Sigmoid colon (tissue), 7 donors: ENCODE results near the gene HEXD. TPM values are rescaled to one million over a fixed set of nuclear protein-coding genes. Genes with fewer than 3 reads are reported as not detected.
"Not testable (repeated sequence)": the region's sequence is repeated elsewhere in the genome, so short reads cannot be mapped to it uniquely, and the experiment has no call there.

Experiments used
- DNase-seq: peaks from one replicate; pipeline ENCODE4 v3.0.0-alpha.2; 2019
- H3K27ac ChIP-seq, 4 donors: fragments of 200-600 bp; sonication (generic); one replicate each; pipeline ENCODE4 v1.5.1; 2016 to 2019; ENCODE audit warnings: mild to moderate bottlenecking in 1 of 4
- H3K27me3 ChIP-seq, 3 donors: fragments of 200-600 bp; sonication (generic); one replicate each; pipeline ENCODE4 v1.5.1; 2019; ENCODE audit warnings: mild to moderate bottlenecking in 1 of 3
- H3K36me3 ChIP-seq, 4 donors: fragments of 200-600 bp; sonication (generic); one replicate each; pipeline ENCODE4 v1.5.1; 2016 to 2019
- H3K4me1 ChIP-seq, 4 donors: fragments of 200-600 bp; sonication (generic); one replicate each; pipeline ENCODE4 v1.5.1; 2017 to 2019
- H3K4me3 ChIP-seq, 4 donors: fragments of 200-600 bp; sonication (generic); one replicate each; pipeline ENCODE4 v1.5.1; 2017 to 2019; ENCODE audit warnings: mild to moderate bottlenecking in 2 of 4, moderate library complexity in 1 of 4
- H3K9me3 ChIP-seq, 4 donors: fragments of 200-600 bp in 3 of 4; sonication (generic) in 3 of 4; one replicate each; pipeline versions ENCODE4 v1.5.1 to v1.6.1; 2013 to 2019
- EP300 ChIP-seq, 4 donors: sonication (generic); formaldehyde crosslinking; IDR thresholded peaks; one replicate each; pipeline ENCODE4 v1.6.1; 2017; ENCODE audit warnings: antibody characterized with exemption in 4 of 4
- POLR2A ChIP-seq, 2 donors: fragments of 450-650 bp; IDR thresholded peaks; one replicate each; pipeline ENCODE4 v1.6.1; 2016; ENCODE audit warnings: antibody characterized with exemption in 2 of 2, mild to moderate bottlenecking in 2 of 2, moderate library complexity in 2 of 2
- POLR2AphosphoS5 ChIP-seq, 4 donors: sonication (generic); formaldehyde crosslinking; IDR thresholded peaks; one replicate each; pipeline ENCODE4 v1.6.1; 2017; ENCODE audit warnings: antibody characterized with exemption in 4 of 4
- WGBS, 2 donors: extraction: QIAGEN DNeasy Blood & Tissue Kit; methylation state at CpG; one replicate each; pipeline ENCODE4 v1.1.7; 2013; 5-methylcytosine and 5-hydroxymethylcytosine counted together
- intact Hi-C: fragments of 100-400 bp; cut with DNase I; formaldehyde crosslinking; loops from one replicate; pipeline ENCODE4 v1.15.1; 2023
- polyA plus RNA-seq, 3 donors: library from polyadenylated mRNA; stranded (reverse); fragments of 200-250 nt; gene quantifications; one replicate each; pipeline ENCODE4 v1.2.3, GENCODE V29; 2013
- total RNA-seq, 4 donors: library from RNA; depleted of rRNA; stranded (reverse); fragments of >200 nt; gene quantifications; one replicate each; pipeline ENCODE4 v1.1.0, GENCODE V29; 2016
- TF ChIP-seq, protein P1 (sequence below), 4 experiments: fragments of 450-650 bp in 3 of 4; fragments of 200-600 bp in 1 of 4; IDR thresholded peaks; one replicate each; pipeline ENCODE4 v1.5.1; 2016 to 2019; ENCODE audit warnings: antibody characterized with exemption in 4 of 4, mild to moderate bottlenecking in 3 of 4, moderate library complexity in 2 of 4
- donor health status: healthy with polysubstance abuse.
- donor health status: Bipolar disorder and iron deficiency.
- donor health status: healthy.

HEXD gene
- total and polyA plus RNA-seq, 7 donors = 9.5 to 46.2 (median 23.9) TPM

- no peaks in the 10 kb centered on the region for H3K9me3 ChIP-seq
- H3K4me3 ChIP-seq = peak overlapping the region in 1 of 4 donors; percentile 5
- no peak for TF ChIP-seq POLR2A (IDR thresholded peaks at IDR 0.05)
- no peak for TF ChIP-seq POLR2AphosphoS5 (IDR thresholded peaks at IDR 0.05)
- TF ChIP-seq, protein P1, sequence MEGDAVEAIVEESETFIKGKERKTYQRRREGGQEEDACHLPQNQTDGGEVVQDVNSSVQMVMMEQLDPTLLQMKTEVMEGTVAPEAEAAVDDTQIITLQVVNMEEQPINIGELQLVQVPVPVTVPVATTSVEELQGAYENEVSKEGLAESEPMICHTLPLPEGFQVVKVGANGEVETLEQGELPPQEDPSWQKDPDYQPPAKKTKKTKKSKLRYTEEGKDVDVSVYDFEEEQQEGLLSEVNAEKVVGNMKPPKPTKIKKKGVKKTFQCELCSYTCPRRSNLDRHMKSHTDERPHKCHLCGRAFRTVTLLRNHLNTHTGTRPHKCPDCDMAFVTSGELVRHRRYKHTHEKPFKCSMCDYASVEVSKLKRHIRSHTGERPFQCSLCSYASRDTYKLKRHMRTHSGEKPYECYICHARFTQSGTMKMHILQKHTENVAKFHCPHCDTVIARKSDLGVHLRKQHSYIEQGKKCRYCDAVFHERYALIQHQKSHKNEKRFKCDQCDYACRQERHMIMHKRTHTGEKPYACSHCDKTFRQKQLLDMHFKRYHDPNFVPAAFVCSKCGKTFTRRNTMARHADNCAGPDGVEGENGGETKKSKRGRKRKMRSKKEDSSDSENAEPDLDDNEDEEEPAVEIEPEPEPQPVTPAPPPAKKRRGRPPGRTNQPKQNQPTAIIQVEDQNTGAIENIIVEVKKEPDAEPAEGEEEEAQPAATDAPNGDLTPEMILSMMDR (IDR thresholded peaks at IDR 0.05) = no peak
- no peak for TF ChIP-seq EP300 (IDR thresholded peaks at IDR 0.05)
- intact Hi-C loops = no loop called here
- 41 to 64% methylated on average over 23 of the region's 23 CpGs for WGBS, 2 donors
- H3K36me3 ChIP-seq = no peaks in the 10 kb centered on the region
- DNase-seq = no peak
- H3K27me3 ChIP-seq = peaks cover 18 to 81% (median 59%) of the 10 kb centered on the region in 3 donors
- no peak overlapping the region for H3K27ac ChIP-seq
- peaks cover 0 to 12% (median 10%) of the 10 kb centered on the region in 4 donors for H3K4me1 ChIP-seq
These were observed 37.1 kb upstream of the HEXD start for GRCh38 chr17:82380860-82381702.

GRCh38 chr17:82381703-82382009 lies 36.5 kb upstream of the HEXD start:
- H3K36me3 ChIP-seq, intact Hi-C loops, DNase-seq, H3K9me3 ChIP-seq, H3K4me3 ChIP-seq, H3K27ac ChIP-seq: not testable (repeated sequence)
- WGBS, 2 donors = 79 to 84% methylated on average over 10 of the region's 10 CpGs
- peaks cover 0 to 15% (median 12%) of the 10 kb centered on the region in 4 donors for H3K4me1 ChIP-seq
- peaks cover 23 to 81% (median 59%) of the 10 kb centered on the region in 3 donors for H3K27me3 ChIP-seq

DNA sequence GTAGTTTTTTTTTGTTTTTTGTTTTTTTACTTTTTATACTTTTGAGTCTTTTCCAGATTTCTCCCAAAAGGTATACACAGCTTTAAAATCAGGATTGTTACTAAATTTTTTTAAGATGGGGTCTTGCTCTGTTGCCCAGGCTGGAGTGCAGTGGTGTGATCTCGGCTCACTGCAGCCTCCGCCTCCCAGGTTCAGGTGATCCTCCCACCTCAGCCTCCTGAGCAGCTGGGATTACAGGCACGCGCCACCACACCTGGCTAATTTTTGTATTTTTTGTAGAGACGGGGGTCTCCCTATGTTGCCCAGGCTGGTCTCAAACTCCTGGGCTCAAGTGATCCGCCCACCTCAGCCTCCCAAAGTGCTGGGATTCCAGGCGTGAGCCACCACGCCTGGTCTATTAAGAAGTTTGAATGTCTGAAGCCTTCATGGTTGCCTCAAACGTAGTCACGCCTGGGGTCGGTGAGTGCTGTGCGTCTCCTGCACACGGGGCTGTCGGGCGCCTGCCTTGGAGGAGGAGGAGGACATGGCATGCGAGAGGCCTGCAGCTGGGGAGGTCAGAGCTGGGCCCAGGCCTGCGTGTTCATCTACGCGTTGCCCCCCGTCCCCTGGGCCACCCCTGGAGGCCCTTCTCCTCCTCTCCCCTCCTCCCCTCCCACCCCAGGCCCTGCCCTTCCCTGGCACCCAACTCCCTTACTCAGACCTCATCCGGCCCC lies 35.8 kb upstream of the HEXD start:
- DNase-seq, intact Hi-C loops, H3K9me3 ChIP-seq, H3K36me3 ChIP-seq, H3K27ac ChIP-seq, H3K4me3 ChIP-seq: not testable (repeated sequence)
- Histone ChIP-seq H3K27me3 (peaks cover 26 to 87% (median 62%) of the 10 kb centered on the region in 3 donors), H3K4me1 (peaks cover 0 to 21% (median 17%) of the 10 kb centered on the region in 4 donors)
- WGBS, 2 donors = 83 to 89% methylated on average over 21 of the region's 21 CpGs

DNA sequence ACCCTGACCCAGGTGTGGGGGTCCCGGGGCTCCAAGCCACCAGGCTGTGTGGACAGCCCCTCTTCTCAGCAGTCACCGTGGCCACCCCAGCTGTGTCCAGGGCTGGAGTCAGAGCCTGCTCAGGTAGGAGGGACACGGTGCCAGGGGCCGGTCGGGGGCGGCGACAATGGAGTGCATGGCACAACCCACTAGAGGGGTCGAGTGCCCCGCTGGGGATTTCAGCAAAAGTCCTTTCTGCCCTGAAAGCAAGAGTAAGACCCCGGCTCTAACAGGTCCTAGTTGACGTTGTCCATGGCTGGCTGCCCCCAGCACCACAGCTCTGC lies 35.3 kb upstream of the HEXD start:
- no peak overlapping the region for H3K27ac ChIP-seq
- H3K27me3 ChIP-seq = peaks cover 26 to 88% (median 61%) of the 10 kb centered on the region in 3 donors
- H3K4me3 ChIP-seq = no peak overlapping the region
- DNase-seq = no peak
- intact Hi-C loops = no loop called here
- no peaks in the 10 kb centered on the region for H3K36me3 ChIP-seq
- TF ChIP-seq, protein P1 (IDR thresholded peaks at IDR 0.05) = no peak
- TF ChIP-seq POLR2A (IDR thresholded peaks at IDR 0.05) (no peak), POLR2AphosphoS5 (IDR thresholded peaks at IDR 0.05) (no peak), EP300 (IDR thresholded peaks at IDR 0.05) (no peak)
- peaks cover 0 to 21% (median 17%) of the 10 kb centered on the region in 4 donors for H3K4me1 ChIP-seq
- 81 to 83% methylated on average over 11 of the region's 11 CpGs for WGBS, 2 donors
- no peaks in the 10 kb centered on the region for H3K9me3 ChIP-seq

- TF ChIP-seq, protein P1 (IDR thresholded peaks at IDR 0.05) = no peak
- TF ChIP-seq EP300 (IDR thresholded peaks at IDR 0.05) (no peak), POLR2AphosphoS5 (IDR thresholded peaks at IDR 0.05) (no peak), POLR2A (IDR thresholded peaks at IDR 0.05) (no peak)
- no peak overlapping the region for H3K4me3 ChIP-seq
- no peak overlapping the region for H3K27ac ChIP-seq
- 68 to 80% methylated on average over 18 of the region's 18 CpGs for WGBS, 2 donors
- no peaks in the 10 kb centered on the region for H3K9me3 ChIP-seq
- no peak for DNase-seq
- intact Hi-C loops = no loop called here
- H3K27me3 ChIP-seq = peaks cover 26 to 83% (median 56%) of the 10 kb centered on the region in 3 donors
- peaks cover 0 to 21% (median 17%) of the 10 kb centered on the region in 4 donors for H3K4me1 ChIP-seq
- no peaks in the 10 kb centered on the region for H3K36me3 ChIP-seq
These were observed 34.7 kb upstream of the HEXD start for GRCh38 chr17:82383411-82383810.
